ENCODE measurements around the gene GSTA4.

- TF ChIP-seq CTCF (IDR thresholded peaks at IDR 0.05; ENCODE audit: low read depth, low read length, poor library complexity, severe bottlenecking) (no peak), EZH2phosphoT487 (IDR thresholded peaks at IDR 0.05; ENCODE audit: borderline replicate concordance, low read length) (no peak)
These were observed 18.9 kb downstream of the GSTA4 start for GRCh38 chr6:52976149-52976548.

Measured in DOHH2 (cell line).